ENCODE data around the gene SLC25A44. TPM values are rescaled to one million over a fixed set of nuclear protein-coding genes. Genes with fewer than 3 reads are reported as not detected.

SLC25A44 gene
- total RNA-seq, 4 donors from 2014 or later, result 19.1 to 89.8 (median 36.3) TPM

DNA sequence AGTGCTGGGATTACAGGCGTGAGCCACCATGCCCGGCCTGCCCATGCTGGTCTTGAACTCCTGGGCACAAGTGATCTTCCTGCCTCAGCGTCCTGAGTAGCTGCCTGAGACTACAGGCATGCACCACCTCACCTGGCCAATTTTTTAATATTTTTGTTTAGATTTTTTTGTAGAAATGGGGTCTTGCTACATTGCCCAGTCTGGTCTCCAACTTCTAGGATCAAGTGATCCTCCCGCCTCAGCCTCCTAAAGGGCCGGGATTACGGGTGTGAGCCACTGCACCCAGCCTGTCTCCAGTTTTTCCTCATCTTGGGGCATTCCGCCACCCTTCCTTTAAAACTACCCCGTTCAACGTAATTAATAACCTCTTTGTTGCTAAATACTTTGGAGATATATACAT, 26.3 kb downstream of the SLC25A44 start:
- ATAC-seq (ENCODE audit: low FRiP score), result no peak
- no peak for DNase-seq (ENCODE audit: low spot score)
- TF ChIP-seq, protein P1, sequence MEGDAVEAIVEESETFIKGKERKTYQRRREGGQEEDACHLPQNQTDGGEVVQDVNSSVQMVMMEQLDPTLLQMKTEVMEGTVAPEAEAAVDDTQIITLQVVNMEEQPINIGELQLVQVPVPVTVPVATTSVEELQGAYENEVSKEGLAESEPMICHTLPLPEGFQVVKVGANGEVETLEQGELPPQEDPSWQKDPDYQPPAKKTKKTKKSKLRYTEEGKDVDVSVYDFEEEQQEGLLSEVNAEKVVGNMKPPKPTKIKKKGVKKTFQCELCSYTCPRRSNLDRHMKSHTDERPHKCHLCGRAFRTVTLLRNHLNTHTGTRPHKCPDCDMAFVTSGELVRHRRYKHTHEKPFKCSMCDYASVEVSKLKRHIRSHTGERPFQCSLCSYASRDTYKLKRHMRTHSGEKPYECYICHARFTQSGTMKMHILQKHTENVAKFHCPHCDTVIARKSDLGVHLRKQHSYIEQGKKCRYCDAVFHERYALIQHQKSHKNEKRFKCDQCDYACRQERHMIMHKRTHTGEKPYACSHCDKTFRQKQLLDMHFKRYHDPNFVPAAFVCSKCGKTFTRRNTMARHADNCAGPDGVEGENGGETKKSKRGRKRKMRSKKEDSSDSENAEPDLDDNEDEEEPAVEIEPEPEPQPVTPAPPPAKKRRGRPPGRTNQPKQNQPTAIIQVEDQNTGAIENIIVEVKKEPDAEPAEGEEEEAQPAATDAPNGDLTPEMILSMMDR (IDR thresholded peaks at IDR 0.05), result no peak

DNA sequence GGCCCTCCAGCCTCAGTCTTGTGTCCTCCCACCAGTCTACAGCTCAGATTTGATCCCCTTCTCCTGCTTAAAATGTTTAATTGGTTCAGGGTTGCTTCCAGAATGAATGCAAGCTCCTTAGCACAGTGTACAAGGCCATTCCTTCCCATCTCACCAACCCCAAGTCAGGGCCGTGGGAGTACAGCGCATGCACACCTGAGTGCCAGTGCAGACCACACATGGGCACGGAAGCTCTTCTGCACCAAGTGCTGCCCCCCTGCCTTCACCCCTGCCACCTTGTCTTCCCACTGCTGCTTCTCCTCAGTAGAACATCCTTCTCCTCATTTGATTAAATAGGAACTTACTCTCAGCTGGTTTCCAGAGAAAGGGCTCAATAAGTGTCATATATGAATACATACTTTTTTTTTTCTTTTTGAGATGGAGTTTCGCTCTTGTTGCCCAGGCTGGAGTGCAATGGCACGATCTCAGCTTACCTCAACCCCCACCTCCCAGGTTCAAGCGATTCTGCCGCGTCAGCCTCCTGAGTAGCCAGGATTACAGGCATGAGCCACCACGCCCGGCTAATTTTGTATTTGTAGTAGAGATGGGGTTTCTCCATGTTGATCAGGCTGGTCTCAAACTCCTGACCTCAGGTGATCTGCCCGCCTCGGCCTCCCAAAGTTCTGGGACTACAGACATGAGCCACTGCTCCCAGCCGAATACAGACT, 28.2 kb downstream of the SLC25A44 start:
- ATAC-seq (ENCODE audit: low FRiP score), result no peak
- no peak for DNase-seq (ENCODE audit: low spot score)
- TF ChIP-seq, protein P1 (IDR thresholded peaks at IDR 0.05), result no peak

GRCh38 chr1:156225677-156226014, 31.7 kb downstream of the SLC25A44 start:
- TF ChIP-seq, protein P1 (IDR thresholded peaks at IDR 0.05), result no peak
- no peak for DNase-seq (ENCODE audit: low spot score)

GRCh38 chr1:156226116-156226538, 32.2 kb downstream of the SLC25A44 start:
- DNase-seq (ENCODE audit: low spot score), result no peak
- TF ChIP-seq, protein P1 (IDR thresholded peaks at IDR 0.05), result no peak
- ATAC-seq (ENCODE audit: low FRiP score), result no peak

More at GRCh38 chr1:156225677-156226014, 31.7 kb downstream of the SLC25A44 start:
- no peak for ATAC-seq (ENCODE audit: low FRiP score)

DNA sequence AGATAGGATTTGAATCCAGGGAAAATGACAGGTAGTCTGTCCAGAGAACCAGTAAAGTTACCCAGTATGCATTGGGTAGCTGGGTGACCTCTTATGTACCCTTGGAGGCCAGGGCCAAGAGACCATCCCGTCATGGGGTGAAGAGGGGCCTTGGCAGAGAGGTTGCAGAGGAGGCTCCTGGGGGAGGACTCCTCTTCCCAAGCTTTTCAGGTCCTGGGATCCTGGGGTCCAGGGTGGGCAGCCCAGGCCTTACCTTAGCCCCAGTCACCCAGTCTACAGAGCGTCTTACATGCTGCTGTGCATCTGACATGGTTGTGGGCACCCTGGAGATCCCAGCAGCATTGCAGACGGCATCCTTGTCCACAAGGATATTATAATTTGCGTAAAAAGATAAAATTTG, 32.9 kb downstream of the SLC25A44 start:
- ATAC-seq (ENCODE audit: low FRiP score) (no peak), DNase-seq (ENCODE audit: low spot score) (no peak)

DNA sequence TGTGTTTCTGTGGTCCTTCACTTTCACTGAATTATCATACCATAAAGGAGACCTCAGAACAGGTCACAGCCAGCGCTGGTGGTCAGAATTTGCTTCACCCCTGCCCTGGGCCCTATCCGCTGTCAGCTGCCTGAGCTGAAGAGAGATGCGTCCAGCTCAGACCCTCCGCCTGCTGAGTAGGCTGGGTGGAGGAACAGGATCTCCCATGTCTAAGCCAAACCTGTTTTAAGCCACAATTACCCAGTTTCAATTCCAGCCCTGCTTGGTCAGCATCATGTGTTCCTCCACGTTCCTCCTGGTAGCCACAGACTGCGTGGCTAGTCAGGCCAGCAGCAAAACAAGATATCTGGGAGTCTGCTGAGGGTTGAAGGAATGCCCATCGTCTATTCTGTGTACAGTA, 34.6 kb downstream of the SLC25A44 start:
- DNase-seq (ENCODE audit: low spot score) (no peak), ATAC-seq (ENCODE audit: low FRiP score) (no peak)
- TF ChIP-seq, protein P1 (IDR thresholded peaks at IDR 0.05), result no peak

More for the DNA sequence above, 32.9 kb downstream of the SLC25A44 start:
- TF ChIP-seq, protein P1 (IDR thresholded peaks at IDR 0.05), result no peak

DNA sequence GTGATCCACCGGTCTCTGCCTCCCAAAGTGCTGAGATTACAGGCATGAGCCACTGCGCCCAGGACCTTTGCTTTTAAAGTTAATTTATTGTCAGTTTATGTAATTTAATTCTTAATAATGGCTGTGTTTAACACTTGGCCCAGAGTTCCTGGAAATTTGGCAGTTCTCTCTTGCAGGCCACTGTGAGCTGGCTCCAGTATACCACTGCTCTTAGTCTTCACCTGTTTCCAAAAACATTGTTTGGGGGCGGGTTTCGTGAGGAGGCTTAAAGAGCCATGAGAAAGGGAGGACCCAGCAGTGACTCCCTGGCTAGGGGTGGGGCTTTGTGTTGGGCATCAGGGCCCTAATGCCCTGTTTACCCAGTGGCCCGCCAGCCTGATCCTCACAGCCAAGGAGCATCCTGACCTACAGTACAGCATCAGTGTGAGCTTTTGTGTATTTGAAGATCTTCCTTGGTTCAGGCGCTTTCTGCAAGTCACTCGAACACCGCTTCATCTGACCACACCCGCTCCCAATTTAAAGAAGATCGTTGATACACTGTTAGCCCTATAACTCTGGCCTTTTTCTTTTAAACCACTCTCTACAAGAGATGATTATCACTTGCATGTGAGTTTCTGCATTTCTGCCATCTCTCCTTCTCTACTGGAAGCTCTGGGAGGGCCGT, 36.0 kb downstream of the SLC25A44 start:
- ATAC-seq (ENCODE audit: low FRiP score) (no peak), DNase-seq (ENCODE audit: low spot score) (no peak)
- TF ChIP-seq, protein P1 (IDR thresholded peaks at IDR 0.05), result no peak
